HepG2 (cell line): ENCODE results near the gene ANKRD11.

Experiments
- BCL6 ChIP-seq: IDR thresholded peaks from 2 replicates; pipeline ENCODE4 v1.6.1; 2016; ENCODE audit warnings: missing genetic modification reagents, missing compliant biosample characterization
- BORCS8-MEF2B ChIP-seq: sonication (generic); formaldehyde crosslinking; IDR thresholded peaks from 2 replicates; pipeline ENCODE4 v1.8.0; 2022; ENCODE audit warnings: mild to moderate bottlenecking, missing genetic modification reagents
- EP300 ChIP-seq, 3 experiments: sonication (generic) in 1 of 3; formaldehyde crosslinking in 1 of 3; IDR thresholded peaks; 2 replicates each; pipeline versions ENCODE4 v1.5.1 to v1.6.1; 2011 to 2020; ENCODE audit warnings: low read depth in 2 of 3, low read length in 2 of 3, borderline replicate concordance in 1 of 3, improper control_type of control experiment in 1 of 3, mild to moderate bottlenecking in 1 of 3, missing genetic modification reagents in 1 of 3, moderate library complexity in 1 of 3
- HNRNPLL ChIP-seq: fragments of 200-400 bp; formaldehyde crosslinking; IDR thresholded peaks from 2 replicates; pipeline ENCODE4 v1.6.1; 2017; ENCODE audit warnings: mild to moderate bottlenecking, low read depth, low read length; ENCODE audit not compliant: poor library complexity, severe bottlenecking
- KDM1A ChIP-seq: IDR thresholded peaks from 2 replicates; pipeline ENCODE4 v1.6.1; 2016; ENCODE audit warnings: missing compliant biosample characterization
- POLR2AphosphoS2 ChIP-seq: IDR thresholded peaks from 2 replicates; pipeline ENCODE4 v1.6.1; 2011; ENCODE audit warnings: low read depth, low read length, improper control_type of control experiment
- ZFX ChIP-seq: sonication (generic); formaldehyde crosslinking; IDR thresholded peaks from 2 replicates; pipeline ENCODE4 v1.4.0; 2020; ENCODE audit warnings: mild to moderate bottlenecking, low read depth, missing genetic modification reagents, moderate library complexity
- ZNF326 ChIP-seq: sonication (generic); formaldehyde crosslinking; IDR thresholded peaks from 2 replicates; pipeline ENCODE4 v1.4.0; 2020; ENCODE audit warnings: missing genetic modification reagents, borderline replicate concordance
- ZNF331 ChIP-seq: sonication (generic); formaldehyde crosslinking; IDR thresholded peaks from 2 replicates; pipeline ENCODE4 v1.4.0; 2020; ENCODE audit warnings: missing genetic modification reagents
- ZNF460 ChIP-seq: sonication (generic); formaldehyde crosslinking; IDR thresholded peaks from 2 replicates; pipeline ENCODE4 v1.5.1; 2020; ENCODE audit warnings: missing genetic modification reagents, mild to moderate bottlenecking, borderline replicate concordance
- ZNF704 ChIP-seq: sonication (generic); formaldehyde crosslinking; IDR thresholded peaks from 2 replicates; pipeline ENCODE4 v1.8.1; 2023; ENCODE audit warnings: mild to moderate bottlenecking, inconsistent platforms, moderate library complexity, missing genetic modification reagents, borderline replicate concordance
- ZSCAN30 ChIP-seq: sonication (generic); formaldehyde crosslinking; IDR thresholded peaks from 2 replicates; pipeline ENCODE4 v1.5.0; 2020; ENCODE audit warnings: mild to moderate bottlenecking, missing genetic modification reagents
- TF ChIP-seq, protein P1 (sequence below): sonication (generic); formaldehyde crosslinking; IDR thresholded peaks from 2 replicates; pipeline ENCODE4 v1.5.0; 2020; ENCODE audit warnings: mild to moderate bottlenecking, missing genetic modification reagents, moderate library complexity
- TF ChIP-seq, protein P2 (sequence below): sonication (generic); formaldehyde crosslinking; IDR thresholded peaks from 2 replicates; pipeline ENCODE4 v1.4.0; 2020; ENCODE audit warnings: missing genetic modification reagents

DNA sequence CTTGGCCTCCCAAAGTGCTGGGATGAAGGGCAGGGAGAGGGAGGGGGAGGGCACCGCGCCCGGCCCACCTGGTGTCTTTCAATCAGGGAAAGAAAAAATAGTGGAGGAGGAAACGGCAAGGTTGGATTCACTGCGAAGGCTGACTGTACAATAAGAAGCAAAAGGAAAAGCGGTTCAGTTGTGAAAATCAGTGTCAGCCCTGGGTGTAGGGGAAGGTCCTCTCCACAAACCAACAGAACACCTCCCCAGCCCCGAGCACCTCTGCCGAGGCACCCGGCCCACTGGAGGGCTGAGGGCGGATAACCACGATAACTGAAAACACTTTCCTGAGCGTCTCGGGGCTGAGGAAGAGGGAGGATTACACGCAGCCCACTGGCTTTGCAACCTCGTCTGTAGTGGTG lies 16.4 kb upstream of the ANKRD11 start:
- TF ChIP-seq ZNF326 (CRISPR knock-in tag): no peak
- no peak for TF ChIP-seq KDM1A
- no peak for TF ChIP-seq ZNF331 (CRISPR knock-in tag)
- no peak for TF ChIP-seq HNRNPLL
- no peak for TF ChIP-seq BORCS8-MEF2B (CRISPR knock-in tag)
- TF ChIP-seq ZFX (CRISPR knock-in tag): no peak
- TF ChIP-seq, protein P1, sequence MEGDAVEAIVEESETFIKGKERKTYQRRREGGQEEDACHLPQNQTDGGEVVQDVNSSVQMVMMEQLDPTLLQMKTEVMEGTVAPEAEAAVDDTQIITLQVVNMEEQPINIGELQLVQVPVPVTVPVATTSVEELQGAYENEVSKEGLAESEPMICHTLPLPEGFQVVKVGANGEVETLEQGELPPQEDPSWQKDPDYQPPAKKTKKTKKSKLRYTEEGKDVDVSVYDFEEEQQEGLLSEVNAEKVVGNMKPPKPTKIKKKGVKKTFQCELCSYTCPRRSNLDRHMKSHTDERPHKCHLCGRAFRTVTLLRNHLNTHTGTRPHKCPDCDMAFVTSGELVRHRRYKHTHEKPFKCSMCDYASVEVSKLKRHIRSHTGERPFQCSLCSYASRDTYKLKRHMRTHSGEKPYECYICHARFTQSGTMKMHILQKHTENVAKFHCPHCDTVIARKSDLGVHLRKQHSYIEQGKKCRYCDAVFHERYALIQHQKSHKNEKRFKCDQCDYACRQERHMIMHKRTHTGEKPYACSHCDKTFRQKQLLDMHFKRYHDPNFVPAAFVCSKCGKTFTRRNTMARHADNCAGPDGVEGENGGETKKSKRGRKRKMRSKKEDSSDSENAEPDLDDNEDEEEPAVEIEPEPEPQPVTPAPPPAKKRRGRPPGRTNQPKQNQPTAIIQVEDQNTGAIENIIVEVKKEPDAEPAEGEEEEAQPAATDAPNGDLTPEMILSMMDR (CRISPR knock-in tag): no peak
- TF ChIP-seq ZNF460 (CRISPR knock-in tag): no peak
- TF ChIP-seq EP300 (IDR thresholded peaks at IDR 0.05; ENCODE audit: low read depth in 2 of 2, low read length in 2 of 2): no peak
- TF ChIP-seq EP300 (CRISPR knock-in tag; IDR thresholded peaks at IDR 0.05; ENCODE audit: borderline replicate concordance): no peak
- TF ChIP-seq POLR2AphosphoS2: no peak
- TF ChIP-seq ZSCAN30: no peak
- no peak for TF ChIP-seq ZNF704 (CRISPR knock-in tag)
- TF ChIP-seq BCL6 (CRISPR knock-in tag): no peak
- TF ChIP-seq, protein P2, sequence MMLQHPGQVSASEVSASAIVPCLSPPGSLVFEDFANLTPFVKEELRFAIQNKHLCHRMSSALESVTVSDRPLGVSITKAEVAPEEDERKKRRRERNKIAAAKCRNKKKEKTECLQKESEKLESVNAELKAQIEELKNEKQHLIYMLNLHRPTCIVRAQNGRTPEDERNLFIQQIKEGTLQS (CRISPR knock-in tag): no peak
